Hypothalamus (tissue), 51 donors: ENCODE data around the gene IST1.

Source experiments
- DNase-seq, 51 donors: peaks; one replicate each; lab custom pipeline; 2025; lab: John Stamatoyannopoulos, UW

Gene IST1

DNA sequence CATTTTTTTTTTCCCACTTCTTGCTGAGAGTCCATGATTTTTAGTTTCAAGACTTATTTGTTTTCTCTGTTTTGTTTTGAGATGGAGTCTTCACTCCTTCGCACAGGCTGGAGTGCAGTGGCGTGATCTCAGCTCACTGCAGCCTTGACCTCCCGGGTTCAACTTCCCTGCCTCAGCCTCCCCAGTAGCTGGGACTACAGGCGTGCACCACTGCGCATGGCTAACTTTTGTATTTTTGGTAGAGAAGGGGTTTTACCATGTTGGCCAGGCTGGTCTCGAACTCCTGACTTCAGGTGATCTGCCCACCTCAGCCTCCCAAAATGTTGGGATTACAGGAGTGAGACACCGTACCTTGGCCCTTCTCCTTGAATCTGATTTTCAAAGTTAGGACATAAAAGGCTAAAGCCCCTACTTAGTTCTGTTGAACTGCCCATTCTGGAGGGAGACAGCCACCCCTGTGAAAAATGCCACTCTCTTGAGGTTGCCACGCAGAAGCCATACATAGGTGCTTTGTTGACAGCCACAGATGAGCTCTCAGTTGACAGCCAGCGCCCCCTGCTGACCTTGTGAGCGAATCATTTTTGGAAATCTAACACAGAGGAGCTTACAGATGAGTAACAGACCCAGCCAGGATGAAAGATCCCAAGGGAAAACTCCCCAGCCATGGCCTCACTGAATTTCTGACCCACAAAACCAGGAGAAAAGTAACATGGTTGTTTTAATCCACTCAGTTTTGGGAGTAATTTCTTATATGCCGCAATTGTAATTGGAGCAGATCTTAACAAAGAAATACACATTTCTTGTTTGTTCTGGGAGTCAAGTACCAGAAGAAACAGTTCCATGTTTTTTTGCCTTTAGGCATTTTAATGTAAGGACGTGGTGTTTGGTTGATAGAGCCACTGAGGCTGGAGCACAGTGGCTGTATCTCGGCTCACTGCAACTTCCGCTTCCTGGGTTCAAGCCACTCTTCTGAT is 66.0 kb downstream of the IST1 start:
- DNase-seq: peak; percentile 8 to 92 (median 68)

DNA sequence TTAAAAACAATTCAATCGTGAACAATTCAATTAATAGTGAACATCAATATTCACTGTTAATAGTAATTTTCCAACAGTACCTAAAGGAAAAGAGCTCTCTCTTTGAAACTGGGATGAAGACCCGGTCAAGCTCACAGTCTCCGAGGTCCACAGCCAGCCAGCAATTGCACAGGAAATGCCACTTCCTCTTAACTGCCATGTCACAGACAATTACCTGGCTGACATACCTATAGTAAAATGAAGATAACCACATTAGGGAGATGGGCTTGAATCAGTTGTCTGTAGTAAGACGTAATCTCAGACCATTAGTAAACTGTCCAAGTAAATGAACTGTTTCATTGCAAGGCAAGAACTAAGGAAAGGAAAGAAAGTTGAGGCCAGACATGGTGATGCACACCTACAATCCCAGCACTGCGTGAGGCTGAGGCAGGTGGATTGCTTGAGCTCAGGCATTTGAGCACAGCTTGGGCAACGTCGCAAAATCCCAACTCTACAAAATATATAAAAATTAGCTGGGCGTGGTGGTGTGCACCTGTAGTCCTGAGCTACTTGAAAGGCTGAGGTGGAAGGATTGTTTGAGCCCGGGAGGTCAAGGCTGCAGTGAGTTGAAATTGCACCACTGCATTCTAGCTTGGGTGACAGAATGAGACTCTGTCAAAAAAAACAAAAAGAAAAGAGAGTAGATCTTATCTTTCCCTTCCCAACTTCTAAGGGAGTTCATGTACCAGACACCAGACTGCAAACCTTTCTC is 68.0 kb downstream of the IST1 start:
- no peak for DNase-seq

GRCh38 chr16:71965223-71965622 is 69.9 kb downstream of the IST1 start:
- DNase-seq: no peak

DNA sequence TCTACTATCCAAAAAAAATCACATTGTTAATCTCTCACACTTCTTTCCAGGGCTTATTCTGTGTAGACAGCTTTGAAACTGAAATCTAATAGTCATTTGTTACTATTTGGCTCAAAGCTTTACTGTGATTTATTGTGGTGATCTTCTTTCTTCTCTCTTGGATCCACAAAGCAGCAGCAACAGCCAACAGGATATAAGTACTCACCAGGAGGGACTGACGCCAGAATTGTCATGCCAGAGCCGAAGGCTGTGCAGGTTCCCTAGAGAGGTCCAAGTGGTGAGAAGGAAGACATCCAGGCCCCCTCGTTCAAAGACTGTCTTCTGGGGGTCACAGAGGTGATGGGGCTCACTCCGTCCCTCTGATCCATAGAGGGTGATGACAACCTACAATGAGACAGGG is 71.6 kb downstream of the IST1 start:
- no peak for DNase-seq

DNA sequence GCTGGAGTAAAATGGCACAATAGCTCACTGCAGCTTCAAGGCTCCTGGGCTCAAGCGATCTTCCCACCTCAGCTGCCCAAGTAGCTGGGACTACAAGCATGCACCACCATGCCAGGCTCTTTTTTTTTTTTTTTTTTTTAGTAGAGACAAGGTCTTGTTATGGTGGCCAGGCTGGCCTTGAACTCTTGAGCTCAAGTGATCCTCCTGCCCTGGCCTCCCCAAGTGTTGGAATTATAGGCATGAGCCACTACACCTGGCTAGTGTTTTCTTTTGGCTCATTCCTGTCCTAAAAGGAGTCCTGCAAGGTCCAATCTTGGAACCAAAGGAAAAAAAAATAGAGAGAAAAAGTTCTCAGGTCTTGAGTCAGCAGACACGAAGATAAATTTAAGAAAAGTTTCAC is 74.0 kb downstream of the IST1 start:
- DNase-seq: no peak

DNA sequence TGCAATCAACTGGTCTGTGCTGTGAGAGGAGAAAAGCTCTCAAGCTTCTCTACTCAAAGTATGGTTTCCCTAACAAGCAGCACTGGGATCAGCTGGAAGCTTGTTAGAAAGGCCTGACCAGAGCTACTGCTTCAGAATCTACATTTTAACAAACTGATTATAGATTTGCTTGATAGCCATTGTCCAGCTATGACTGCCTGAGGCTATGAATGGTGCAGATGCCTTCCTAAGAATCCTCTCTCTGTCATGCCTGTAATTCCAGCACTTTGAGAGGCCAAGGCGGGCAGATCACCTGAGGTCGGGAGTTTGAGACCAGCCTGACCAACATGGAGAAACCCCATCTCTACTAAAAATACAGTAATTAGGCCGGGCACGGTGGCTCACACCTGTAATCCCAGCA is 76.2 kb downstream of the IST1 start:
- DNase-seq: no peak

GRCh38 chr16:71972356-71972755 is 77.0 kb downstream of the IST1 start:
- no peak for DNase-seq

DNA sequence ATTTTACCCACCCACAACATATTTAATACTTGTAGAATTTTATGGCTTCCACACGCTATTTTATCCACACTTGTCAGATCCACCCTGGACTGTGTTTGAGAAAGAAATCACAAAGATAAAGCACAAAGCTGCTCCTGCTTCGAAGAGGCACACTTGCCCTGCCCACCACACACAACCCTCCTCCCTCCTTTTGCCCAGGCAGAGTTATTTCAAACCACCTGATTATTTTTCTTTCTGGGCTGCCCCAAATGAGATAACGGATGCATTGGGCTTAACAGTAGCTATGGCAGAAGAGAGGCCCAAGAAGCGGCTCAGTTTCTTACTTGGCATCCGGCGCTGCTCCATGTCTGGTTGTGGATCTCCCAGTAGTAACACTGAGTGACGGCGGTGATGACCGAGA is 77.7 kb downstream of the IST1 start:
- no peak for DNase-seq

GRCh38 chr16:71974068-71974818 is 78.9 kb downstream of the IST1 start:
- no peak for DNase-seq
